Hepatocyte (in vitro differentiated cells): ENCODE results near the gene CEBPB. TPM values are rescaled to one million over a fixed set of nuclear protein-coding genes. Genes with fewer than 3 reads are reported as not detected.

Experiments
- DNase-seq: peaks from one replicate; pipeline ENCODE4 v3.0.0-alpha.2; 2016; ENCODE audit warnings: low spot score
- H2AFZ ChIP-seq: fragments of 200-600 bp; sonication (generic); 2 replicates; pipeline ENCODE4 v1.6.0; 2016; ENCODE audit warnings: antibody characterized with exemption, mild to moderate bottlenecking
- H3K27ac ChIP-seq: fragments of 200-600 bp; sonication (generic); 2 replicates; pipeline ENCODE4 v1.5.1; 2016; ENCODE audit warnings: mild to moderate bottlenecking
- H3K27me3 ChIP-seq: fragments of 200-600 bp; sonication (generic); 2 replicates; pipeline ENCODE4 v1.6.1; 2016
- H3K36me3 ChIP-seq: fragments of 200-600 bp; sonication (generic); replicated peaks from 2 replicates; pipeline ENCODE4 v1.5.1; 2016; ENCODE audit warnings: low read depth; ENCODE audit not compliant: insufficient read depth
- H3K4me1 ChIP-seq: fragments of 200-600 bp; sonication (generic); 2 replicates; pipeline ENCODE4 v1.5.1; 2016; ENCODE audit warnings: mild to moderate bottlenecking, moderate library complexity; ENCODE audit not compliant: insufficient read depth
- H3K4me2 ChIP-seq: fragments of 200-600 bp; sonication (generic); 2 replicates; pipeline ENCODE4 v1.6.0; 2016
- H3K4me3 ChIP-seq: fragments of 200-600 bp; sonication (generic); 2 replicates; pipeline ENCODE4 v1.5.1; 2016; ENCODE audit warnings: mild to moderate bottlenecking
- H3K79me2 ChIP-seq: fragments of 200-600 bp; sonication (generic); 2 replicates; pipeline ENCODE4 v1.6.0; 2017; ENCODE audit warnings: mild to moderate bottlenecking
- H3K9me2 ChIP-seq: fragments of 200-600 bp; sonication (generic); replicated peaks from 2 replicates; pipeline ENCODE4 v1.6.0; 2017; ENCODE audit warnings: mild to moderate bottlenecking; ENCODE audit not compliant: insufficient read depth
- H3K9me3 ChIP-seq: fragments of 200-600 bp; sonication (generic); 2 replicates; pipeline ENCODE4 v1.5.1; 2016; ENCODE audit warnings: low read depth, mild to moderate bottlenecking
- H4K20me1 ChIP-seq: fragments of 200-600 bp; sonication (generic); 2 replicates; pipeline ENCODE4 v1.6.0; 2016; ENCODE audit warnings: mild to moderate bottlenecking; ENCODE audit not compliant: insufficient read depth, poor library complexity, severe bottlenecking
- EZH2 ChIP-seq: fragments of 200-600 bp; sonication (generic); IDR thresholded peaks from 2 replicates; pipeline ENCODE4 v1.6.1; 2016; ENCODE audit warnings: antibody characterized with exemption, mild to moderate bottlenecking, borderline replicate concordance
- EZH2phosphoT487 ChIP-seq: fragments of 200-600 bp; sonication (generic); IDR thresholded peaks from one replicate; pipeline ENCODE4 v1.6.1; 2018; ENCODE audit warnings: antibody characterized with exemption, mild to moderate bottlenecking, low read depth, moderate library complexity; ENCODE audit not compliant: unreplicated experiment, severe bottlenecking
- WGBS: methylation state at CpG from one replicate; pipeline ENCODE4 v1.1.6; 2016; ENCODE audit warnings: low lambda C conversion rate; ENCODE audit errors: missing lambda C conversion rate; 5-methylcytosine and 5-hydroxymethylcytosine counted together
- polyA plus RNA-seq: library from polyadenylated mRNA; unstranded; fragments of >200 nt; fragmentation: Nextera tagmentation; extraction: Ambion mirVana; gene quantifications from 2 replicates; pipeline ENCODE4 v1.2.1, GENCODE V29; 2016
- total RNA-seq: library from RNA; depleted of rRNA; stranded (reverse); fragments of >200 nt; gene quantifications from 2 replicates; pipeline ENCODE4 v1.2.3, GENCODE V29; 2014
- TF ChIP-seq, protein P1 (sequence below): fragments of 200-600 bp; sonication (generic); IDR thresholded peaks from 2 replicates; pipeline ENCODE4 v1.5.1; 2016; ENCODE audit warnings: antibody characterized with exemption, mild to moderate bottlenecking; ENCODE audit not compliant: poor library complexity

The CEBPB gene
- total and polyA plus RNA-seq, 2 experiments from 2014 or later = 58.9 to 159 TPM

GRCh38 chr20:50213531-50214106 is 23.0 kb downstream of the CEBPB start:
- H3K79me2 ChIP-seq = no peaks in the 10 kb centered on the region
- H3K4me1 ChIP-seq = peaks cover 27% of the 10 kb centered on the region
- H3K4me2 ChIP-seq = no peak overlapping the region
- H3K4me3 ChIP-seq = no peak overlapping the region
- no peak overlapping the region for H2AFZ ChIP-seq
- no peak for TF ChIP-seq EZH2
- no peak overlapping the region for H3K27ac ChIP-seq
- no peaks in the 10 kb centered on the region for H4K20me1 ChIP-seq
- WGBS = 90% methylated on average over 6 of the region's 7 CpGs
- H3K9me3 ChIP-seq = no peaks in the 10 kb centered on the region
- no peaks in the 10 kb centered on the region for H3K36me3 ChIP-seq
- no peak for DNase-seq
- no peaks in the 10 kb centered on the region for H3K9me2 ChIP-seq
- no peaks in the 10 kb centered on the region for H3K27me3 ChIP-seq

DNA sequence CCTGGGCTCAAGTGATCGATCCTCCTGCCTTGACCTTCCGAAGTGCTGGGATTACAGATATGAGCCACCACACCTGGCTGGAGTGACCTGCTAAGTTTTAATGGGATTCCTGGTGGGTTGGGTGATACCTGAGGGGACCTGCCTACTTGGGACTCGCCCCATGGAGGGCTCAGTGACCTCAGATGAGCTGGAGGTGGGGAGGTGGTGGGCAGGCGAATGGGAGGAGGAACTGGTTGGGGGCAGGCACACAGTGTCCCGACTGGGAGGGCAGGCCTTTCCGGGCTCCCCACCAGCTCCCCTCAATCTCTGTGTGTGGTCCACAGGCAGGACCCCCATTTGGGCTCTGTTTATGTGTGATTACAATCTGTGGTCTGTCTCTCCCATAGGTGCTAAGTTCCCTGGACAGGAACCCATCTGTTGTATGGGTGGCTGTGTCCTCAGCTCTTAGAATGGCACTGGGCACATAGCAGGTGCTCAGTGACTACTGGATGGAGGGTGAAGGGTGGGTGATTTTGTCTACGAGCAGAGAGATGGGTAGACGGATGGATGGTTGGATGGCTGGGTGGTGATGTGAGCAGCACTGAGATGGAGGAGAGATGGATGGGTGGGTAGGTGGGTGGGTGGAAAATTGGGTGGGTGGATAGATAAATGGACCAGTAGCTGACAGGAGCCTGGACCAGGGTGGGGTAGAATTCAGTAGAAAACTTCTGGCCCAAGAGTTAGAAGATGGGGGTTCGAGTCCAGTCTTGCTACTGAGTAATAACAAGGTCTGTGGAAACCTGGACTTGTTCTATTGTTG is 23.8 kb downstream of the CEBPB start:
- Histone ChIP-seq H3K79me2 (no peaks in the 10 kb centered on the region), H3K27ac (no peak overlapping the region), H3K4me1 (peaks cover 27% of the 10 kb centered on the region), H3K27me3 (no peaks in the 10 kb centered on the region), H3K9me3 (no peaks in the 10 kb centered on the region), H3K4me3 (no peak overlapping the region), H3K9me2 (no peaks in the 10 kb centered on the region), H3K36me3 (no peaks in the 10 kb centered on the region), H3K4me2 (no peak overlapping the region), H4K20me1 (no peaks in the 10 kb centered on the region), H2AFZ (no peak overlapping the region)
- no peak for TF ChIP-seq EZH2
- no peak for DNase-seq
- WGBS = 94% methylated on average over 9 of the region's 9 CpGs

DNA sequence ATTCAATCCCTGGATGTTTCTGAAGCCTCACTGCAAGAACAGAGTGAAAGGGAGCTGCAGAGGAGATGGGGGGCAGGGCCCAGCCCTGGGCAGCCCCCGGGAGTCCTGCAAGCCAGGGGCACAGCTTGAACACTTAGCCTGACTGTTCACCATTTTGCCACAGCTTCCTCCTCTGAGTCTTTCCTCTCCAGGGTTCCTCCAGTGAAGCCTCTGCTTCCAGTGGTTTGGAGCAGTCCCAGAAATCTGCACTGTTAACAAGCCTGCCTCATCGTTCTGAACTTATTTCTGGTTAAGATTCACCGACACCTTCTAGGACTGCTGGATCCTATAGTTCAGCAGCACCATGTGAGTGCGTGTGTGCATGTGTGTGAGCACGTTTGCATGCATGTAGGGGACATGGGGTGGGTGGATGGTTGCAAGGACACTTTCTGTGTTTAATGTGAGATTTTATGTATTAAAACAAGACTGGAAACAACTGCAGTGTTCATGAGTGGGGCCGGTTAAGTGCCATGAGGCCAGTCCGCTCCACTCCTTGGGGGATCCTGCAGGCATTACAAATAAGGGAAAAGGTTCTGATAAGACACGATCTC is 24.6 kb downstream of the CEBPB start:
- Histone ChIP-seq H3K27ac (peak overlapping the region; percentile 86), H3K9me3 (no peaks in the 10 kb centered on the region), H3K79me2 (no peaks in the 10 kb centered on the region), H4K20me1 (no peaks in the 10 kb centered on the region), H3K27me3 (no peaks in the 10 kb centered on the region), H3K4me1 (peaks cover 27% of the 10 kb centered on the region), H3K9me2 (no peaks in the 10 kb centered on the region), H3K36me3 (no peaks in the 10 kb centered on the region), H3K4me3 (no peak overlapping the region), H2AFZ (no peak overlapping the region), H3K4me2 (peak overlapping the region; percentile 70)
- WGBS = 67% methylated on average over 8 of the region's 8 CpGs
- DNase-seq = no peak
- no peak for TF ChIP-seq EZH2phosphoT487
- TF ChIP-seq, protein P1, sequence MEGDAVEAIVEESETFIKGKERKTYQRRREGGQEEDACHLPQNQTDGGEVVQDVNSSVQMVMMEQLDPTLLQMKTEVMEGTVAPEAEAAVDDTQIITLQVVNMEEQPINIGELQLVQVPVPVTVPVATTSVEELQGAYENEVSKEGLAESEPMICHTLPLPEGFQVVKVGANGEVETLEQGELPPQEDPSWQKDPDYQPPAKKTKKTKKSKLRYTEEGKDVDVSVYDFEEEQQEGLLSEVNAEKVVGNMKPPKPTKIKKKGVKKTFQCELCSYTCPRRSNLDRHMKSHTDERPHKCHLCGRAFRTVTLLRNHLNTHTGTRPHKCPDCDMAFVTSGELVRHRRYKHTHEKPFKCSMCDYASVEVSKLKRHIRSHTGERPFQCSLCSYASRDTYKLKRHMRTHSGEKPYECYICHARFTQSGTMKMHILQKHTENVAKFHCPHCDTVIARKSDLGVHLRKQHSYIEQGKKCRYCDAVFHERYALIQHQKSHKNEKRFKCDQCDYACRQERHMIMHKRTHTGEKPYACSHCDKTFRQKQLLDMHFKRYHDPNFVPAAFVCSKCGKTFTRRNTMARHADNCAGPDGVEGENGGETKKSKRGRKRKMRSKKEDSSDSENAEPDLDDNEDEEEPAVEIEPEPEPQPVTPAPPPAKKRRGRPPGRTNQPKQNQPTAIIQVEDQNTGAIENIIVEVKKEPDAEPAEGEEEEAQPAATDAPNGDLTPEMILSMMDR = no peak
- TF ChIP-seq EZH2 = no peak

DNA sequence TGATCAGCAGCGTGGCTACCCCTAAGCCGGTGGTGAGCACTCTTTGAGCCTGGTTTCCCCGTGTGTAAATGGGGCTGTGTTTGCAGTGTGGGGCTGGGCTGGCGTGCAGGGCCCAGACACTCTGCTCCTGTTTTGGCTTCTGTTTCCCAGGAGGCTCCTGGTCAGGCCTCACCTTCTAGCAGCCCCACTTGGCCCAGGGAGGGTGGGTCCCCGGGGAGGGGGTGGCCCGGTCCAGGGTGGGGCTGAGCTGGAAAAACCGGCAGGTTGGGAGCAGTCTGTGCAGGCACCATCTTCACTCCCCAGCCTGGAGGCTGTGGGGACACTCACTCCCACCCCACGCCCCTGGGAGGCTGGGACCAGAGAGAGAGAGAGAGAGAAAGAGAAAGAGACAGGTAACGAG is 25.3 kb downstream of the CEBPB start:
- Histone ChIP-seq H3K27me3 (no peaks in the 10 kb centered on the region), H3K79me2 (no peaks in the 10 kb centered on the region), H3K4me3 (no peak overlapping the region), H2AFZ (no peak overlapping the region), H3K9me3 (no peaks in the 10 kb centered on the region), H3K9me2 (no peaks in the 10 kb centered on the region), H3K4me1 (peaks cover 27% of the 10 kb centered on the region), H3K36me3 (no peaks in the 10 kb centered on the region), H4K20me1 (no peaks in the 10 kb centered on the region), H3K27ac (peak overlapping the region; percentile 86), H3K4me2 (peak overlapping the region; percentile 70)
- WGBS = 32% methylated on average over 4 of the region's 9 CpGs
- TF ChIP-seq, protein P1 = no peak
- TF ChIP-seq EZH2phosphoT487 (no peak), EZH2 (no peak)
- no peak for DNase-seq
